ENCODE results near the gene ACADS.

The ACADS gene

DNA sequence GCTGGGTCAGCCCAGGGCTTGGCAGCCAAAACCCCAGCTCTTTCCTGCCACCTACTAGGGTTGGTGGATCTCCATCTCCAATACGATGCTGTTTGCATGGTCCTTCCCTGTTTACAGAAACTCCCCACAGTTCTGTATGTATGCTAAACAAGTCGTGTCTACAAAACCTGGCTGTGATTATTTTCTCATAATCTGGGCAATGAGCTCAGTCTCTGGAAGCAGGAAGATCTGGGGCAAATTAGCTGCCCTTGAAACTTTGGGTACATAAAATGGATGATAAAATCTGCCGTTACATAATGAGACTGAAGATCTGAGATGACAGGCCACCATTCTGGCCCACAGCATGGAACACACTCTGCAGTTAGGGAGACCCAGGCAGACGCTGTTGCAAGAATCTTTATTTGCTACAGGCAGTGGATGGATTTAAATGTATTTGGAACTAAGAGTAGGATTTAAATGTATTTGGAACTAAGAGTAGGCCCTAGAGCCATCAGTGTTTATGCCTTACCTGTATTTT is 31.7 kb downstream of the ACADS start:
- no peak for DNase-seq (ENCODE audit: low spot score)

DNA sequence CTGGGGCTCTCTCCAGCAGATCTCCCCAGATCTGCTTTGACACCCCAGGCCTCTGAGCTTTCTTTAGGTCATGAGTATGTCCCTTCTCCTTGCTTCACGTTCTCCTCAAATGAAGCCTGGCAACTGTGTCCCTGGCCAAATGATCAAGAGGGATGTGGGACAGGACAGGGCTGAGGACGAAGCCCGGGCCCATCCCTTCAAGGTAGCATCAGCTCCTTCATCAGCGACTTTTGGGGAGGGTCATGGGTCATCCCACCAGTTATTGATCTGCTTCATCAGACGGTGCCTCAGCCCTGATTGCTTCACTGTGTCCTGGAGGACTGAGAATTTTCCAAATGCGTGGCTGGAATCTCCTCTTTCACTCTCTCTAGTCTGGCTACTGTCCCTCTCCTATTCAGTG is 32.3 kb downstream of the ACADS start:
- no peak for DNase-seq (ENCODE audit: low spot score)

DNA sequence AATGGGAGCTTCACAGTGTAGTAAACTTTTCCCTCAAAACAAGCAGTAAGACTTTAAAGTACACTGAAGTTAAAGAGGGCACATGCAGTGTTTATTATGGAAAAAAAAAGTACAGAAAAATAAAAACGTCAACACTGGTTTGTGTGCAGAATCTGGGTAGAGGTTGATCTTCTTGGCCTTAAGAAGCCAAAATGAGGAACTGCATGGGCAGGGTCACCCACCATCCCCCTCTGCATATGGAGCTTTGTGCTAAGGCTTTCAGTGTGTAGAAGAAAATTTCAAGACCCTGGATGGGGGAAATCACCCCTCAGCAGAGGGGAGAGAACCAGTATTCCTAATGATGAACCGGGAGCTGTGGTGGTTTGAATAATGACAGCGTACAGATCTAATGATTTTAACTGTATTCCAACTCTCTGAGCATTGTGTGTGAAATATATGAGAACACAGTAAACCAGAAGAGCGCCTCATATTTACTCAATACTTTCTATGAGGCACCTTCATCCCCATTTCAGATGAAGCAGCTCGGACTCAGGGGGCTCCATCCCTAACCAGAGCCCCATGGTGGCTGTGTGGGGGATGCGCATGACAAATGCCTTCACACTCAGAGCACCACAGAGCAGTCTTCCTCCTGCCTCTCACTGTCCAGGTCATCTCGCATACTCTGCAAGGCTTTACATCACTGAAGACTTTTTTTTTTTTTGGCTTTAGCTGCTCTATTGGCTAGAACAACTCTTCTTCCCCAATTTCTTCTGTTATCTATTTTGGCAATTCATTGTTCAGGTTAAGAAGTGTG is 33.4 kb downstream of the ACADS start:
- no peak for DNase-seq (ENCODE audit: low spot score)

DNA sequence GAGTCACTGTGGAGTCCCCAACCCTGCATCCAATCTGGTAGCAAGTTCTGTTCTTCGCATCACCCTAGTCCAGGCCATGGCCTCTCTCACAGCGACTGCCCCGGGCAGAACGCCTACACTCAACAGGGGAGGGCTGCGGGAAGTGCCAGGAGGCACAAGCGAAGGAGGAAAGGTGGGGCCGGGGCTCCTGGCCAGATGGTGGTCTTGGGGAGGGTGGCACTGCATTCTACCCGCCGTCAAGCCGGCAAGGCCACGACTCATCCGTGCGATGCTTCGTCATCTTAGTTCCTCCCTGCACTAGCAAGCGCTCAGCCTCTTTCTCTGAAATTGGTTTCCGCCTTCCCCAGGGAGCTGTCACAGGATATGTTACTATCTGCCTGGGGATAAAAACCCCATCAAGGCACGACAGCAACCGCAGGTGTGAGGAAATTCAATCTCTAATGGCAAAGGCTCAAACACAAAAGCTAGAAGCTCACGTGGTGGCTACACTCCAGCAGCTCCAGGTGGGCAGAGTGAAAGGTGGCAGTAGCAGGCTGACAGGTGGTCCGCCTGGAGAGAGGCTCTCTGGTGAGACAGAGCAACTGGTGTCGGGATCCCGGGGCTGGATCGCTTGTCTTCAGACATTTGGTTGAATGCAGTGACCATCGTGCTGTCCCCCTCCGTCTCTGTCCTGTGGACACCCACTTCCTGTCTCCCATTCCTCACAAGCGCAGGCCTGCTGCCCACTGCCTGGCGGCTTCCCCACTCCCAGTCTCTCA is 34.1 kb downstream of the ACADS start:
- no peak for DNase-seq (ENCODE audit: low spot score)

DNA sequence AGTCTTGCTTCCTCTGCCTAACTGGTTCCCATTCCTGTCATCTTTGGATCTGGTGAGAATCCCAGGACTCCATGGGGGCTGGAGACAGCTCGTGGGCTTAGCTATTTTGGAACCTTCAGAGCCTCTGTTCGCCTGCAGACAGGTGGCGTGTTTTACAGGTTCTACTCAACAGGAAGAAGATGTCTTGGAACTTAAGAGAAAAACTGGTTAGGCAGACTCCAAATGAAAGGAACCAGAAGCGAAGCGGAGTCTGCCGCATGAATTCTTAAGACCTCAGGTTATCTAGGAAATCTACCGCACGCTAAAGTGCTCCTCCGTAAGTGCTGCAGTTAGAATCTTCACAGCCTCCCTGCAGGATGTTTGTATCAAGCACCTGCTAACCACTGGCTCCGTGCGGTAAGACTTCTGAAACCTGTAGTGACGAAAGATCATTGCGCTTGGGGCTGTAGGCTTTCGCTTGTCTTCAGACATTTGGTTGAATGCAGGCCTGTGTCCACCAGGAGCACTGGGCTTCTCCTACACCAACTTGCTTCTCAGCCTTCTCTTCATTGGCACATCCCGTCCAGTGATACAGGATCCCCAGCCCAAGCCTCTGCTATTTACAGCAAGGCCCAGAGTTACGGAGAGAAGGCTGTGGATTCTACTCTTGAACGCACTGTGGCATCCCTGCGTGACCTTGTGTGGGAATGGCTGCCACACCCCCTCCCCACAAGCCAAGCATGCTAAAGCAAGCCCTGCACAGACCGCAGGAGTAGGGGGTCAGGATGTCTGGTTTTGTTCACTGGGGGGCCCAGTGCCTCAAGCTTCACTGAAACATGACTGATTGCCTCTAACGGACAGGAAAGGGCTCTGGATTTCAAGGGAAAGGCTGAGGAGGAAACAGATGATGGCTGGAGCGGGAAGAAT is 35.0 kb downstream of the ACADS start:
- DNase-seq (ENCODE audit: low spot score) = no peak

DNA sequence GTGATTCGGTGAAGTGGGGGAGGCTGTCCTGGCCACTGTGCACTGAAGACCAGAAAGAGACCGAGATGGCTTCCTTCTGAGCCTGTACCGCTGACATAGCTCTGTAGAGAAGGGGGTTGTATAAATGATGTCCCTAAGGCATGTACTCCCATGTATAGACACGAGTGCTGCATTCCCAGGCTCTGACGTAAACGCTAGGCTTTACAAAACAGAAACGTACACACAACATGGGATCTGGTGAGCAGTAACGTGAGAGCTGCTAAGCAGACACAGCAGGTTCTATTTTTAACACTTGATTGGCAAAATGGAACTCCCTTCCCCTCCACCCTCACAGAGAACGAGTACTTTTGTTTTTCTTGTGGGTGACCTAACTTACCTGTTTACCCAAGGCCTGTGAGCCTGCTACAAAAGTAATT is 35.9 kb downstream of the ACADS start:
- DNase-seq (ENCODE audit: low spot score) = no peak

DNA sequence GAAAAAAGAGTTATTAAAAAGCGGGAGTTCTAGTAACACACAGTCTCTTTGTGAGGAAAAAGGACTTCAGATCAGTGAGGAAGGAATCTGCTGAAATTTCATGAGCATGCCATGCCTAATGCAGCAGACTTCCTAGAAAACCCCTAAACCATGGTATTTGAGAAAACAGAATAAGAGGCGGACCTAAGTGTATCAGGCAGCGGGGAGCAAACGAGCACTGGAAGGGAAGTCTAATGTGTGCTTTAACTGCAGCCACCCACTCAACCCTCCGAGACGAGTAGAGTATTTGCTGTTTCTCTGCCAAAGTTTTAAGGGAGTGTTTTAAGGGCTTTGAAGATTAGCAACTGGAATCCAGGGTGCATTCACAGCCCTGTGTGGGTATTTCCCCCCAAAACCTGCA is 36.5 kb downstream of the ACADS start:
- DNase-seq (ENCODE audit: low spot score) = no peak

DNA sequence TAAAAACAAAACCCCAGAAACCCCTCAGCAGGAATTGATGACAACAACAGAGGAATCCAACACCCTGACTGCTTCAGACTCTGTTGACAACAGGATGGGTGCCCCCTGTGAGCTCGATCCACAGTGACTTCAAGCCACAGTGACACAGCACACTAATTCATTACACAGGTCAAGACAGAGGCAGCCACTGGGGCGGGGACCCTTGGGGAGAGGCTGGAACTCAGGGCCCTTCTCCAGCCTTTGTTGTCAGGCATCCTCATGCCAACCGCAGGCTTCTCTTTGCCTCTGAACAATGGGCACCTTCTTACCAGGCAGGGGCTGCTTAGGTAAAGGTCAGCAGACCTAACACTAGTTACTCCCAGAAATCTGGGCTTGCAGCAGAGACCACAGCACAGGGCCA is 37.6 kb downstream of the ACADS start:
- no peak for DNase-seq (ENCODE audit: low spot score)

DNA sequence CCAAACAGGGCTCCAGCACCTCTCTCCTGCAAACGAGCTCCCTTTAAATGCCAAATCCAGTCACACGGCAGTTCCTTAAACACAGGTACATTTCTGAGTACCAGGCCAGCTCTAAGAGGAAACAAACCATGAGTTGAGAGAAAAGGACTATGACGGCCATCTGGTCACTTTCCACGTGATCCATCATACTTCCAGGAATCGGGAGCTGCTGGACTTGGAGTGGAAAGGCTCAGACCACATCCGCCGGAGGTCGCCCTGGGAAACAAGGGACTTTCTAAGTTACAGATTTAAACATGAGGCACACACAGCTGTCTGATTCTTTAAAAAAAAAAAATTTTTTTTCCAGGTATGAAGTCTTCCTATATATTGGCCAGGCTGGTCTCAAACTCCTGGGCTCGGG is 39.2 kb downstream of the ACADS start:
- DNase-seq (ENCODE audit: low spot score) = no peak

DNA sequence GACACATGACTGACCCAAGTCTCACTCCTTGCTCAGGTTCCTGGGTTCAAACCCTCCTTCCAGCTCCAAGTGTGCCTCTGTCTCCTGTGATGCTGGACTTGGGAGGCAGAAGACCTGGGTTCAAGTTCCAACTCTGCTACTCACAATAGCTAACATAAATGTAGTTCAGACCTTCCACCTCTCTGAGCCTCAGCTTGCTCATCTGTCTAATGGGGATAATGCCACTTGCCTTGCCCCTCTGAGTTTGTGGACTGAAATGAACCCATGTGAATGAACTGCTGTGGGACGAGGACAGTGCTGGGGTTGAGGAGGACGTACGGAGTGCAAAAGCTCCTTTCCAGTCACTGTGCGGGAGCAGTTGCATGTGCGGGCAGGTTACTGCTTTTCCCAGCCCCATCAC is 40.9 kb downstream of the ACADS start:
- no peak for DNase-seq (ENCODE audit: low spot score)

DNA sequence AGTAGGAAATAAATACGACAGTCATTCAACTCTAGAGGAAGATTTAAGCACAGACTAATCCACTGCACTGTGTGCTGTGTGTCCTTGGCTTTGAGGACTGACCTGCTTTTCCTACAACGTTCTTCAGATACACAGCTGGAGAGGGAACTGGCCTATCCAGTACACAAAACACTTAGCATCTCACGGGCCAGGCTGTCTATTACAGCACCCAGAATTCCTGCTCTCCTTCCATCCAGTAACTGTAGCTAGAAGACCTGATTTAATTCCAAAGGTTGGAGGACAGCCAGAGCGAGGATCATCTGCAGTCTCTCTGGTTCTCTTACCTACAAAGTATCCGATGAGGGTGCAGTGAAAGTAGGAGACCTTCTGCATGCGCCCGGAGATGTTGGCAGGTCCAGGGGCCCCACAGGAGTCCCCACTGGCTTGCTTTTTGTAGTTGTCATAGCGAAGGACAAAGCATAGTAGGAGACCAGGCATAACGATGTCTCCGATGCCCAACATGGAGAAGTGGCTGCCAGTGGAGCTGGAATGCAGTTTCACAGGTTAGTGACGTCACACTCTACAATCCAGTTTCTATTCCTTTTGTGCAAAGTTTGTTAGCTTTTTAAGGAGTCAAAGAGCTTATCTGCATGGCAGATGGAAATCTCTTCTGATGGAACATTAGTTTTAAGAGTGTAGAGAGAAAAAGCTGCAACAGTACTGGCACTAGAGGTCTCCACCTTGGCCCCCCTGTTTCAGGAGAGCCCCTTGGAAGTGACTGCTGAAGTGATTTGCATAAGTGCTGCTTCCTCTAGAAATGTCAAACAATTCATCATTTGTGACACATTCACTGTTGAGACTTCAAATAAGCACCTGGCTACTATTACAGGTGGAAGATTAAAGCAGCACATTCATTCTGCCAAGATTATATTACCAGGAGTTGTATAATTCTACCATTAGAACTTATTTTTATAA is 41.7 kb downstream of the ACADS start:
- no peak for DNase-seq (ENCODE audit: low spot score)

DNA sequence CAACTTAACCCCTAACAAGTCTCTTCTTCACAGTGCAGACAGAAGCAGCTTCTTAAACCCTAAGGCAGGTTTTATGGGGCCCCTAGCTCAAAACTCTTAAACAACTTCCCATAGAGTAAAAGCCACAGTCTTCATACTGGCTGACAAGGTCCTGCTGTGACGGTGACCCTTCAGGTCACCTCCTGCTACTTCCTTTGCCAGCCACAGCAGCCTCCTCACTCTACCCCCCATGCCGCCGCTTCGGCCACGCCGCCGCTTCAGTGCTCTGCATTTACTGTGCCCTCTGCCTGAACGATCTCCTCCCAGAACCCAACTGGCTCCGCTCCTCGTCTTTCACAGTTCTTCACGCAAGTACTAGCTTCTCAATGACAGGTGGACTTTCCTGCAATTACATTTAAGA is 45.5 kb downstream of the ACADS start:
- no peak for DNase-seq (ENCODE audit: low spot score)

DNA sequence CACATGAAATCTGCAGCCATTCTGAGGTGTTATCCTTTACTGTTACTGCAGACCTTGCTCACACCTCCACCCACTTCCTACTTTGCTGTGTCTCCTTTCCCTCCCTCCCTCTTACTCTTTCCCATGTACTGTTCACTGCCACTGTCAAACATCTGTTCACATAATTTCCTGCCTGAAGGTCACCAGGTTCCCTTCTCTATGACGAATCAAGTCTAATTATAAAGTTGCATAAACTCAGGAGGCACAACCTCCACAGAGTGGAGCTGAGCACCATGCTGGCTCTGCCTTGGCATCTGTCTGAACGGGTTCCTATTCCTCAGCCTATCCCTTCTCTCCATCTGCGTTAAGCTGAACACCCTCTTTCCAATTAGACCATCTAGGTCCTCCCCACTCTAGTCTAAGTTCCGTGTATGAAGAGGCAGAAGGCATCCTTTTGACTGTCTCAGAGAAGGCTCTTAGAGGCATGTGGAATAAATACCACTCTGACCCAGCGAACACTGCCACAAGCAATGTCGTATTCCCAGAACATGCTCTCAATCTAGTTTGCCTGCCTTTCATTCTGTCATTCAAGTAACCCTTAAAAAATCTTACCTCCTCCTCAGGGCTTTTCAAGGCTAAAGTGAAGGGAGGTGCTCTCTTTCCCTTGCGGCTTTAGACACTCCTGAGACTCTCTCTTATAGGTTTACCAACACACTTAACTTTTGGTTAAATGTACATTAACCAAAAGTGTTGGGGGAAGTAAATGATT is 48.7 kb downstream of the ACADS start:
- DNase-seq (ENCODE audit: low spot score) = no peak

DNA sequence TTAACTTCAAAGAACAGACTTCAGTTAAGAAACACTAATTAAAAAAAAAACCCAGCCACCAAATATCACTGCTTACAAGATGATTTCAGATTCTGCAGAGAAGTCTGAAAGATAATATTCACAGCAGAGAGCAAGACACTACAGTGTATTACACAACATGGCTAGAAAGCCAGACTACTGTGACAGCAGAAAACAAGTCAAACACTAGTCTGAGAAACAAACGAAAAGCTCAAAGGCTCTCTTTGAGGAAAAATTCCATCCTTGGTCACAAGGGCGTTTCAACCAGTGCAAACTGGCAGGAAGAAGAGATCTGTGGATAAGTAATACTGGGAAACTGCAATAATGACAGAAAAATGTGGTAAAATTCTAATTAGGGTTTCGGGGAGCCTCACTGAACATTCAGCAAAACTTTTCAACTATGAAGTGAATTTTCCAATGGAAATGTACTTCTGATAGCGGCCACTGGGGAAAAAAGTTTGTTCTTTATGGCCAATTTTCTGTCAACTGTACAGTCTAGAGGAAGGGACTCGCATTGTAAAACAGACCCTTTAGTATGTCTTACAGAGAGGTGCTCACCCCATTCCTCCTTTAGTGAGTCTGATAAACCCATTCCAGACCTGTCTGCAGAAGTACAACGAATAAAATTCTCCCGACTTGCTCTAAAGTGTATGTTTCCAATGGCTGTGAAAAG is 50.4 kb downstream of the ACADS start:
- DNase-seq (ENCODE audit: low spot score) = no peak

DNA sequence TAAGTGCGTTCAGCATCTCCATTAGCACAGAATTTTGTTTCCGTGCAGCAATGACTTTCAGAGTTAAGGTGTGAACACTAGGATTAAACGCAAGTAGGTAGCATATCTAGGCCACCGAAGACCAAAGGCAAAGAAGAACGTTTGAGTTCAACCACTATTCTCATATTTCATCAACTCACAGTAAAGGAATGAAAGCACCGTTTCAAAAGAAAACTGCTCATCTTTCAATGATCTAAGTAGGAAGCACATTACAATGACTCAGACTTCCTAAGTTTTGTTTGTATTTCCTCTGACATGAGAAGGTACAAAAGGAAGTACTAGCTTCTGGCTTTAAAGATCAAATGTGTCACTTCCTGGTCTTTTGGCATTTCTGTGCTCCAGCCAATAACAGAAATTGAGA is 57.6 kb downstream of the ACADS start:
- DNase-seq (ENCODE audit: low spot score) = no peak

DNA sequence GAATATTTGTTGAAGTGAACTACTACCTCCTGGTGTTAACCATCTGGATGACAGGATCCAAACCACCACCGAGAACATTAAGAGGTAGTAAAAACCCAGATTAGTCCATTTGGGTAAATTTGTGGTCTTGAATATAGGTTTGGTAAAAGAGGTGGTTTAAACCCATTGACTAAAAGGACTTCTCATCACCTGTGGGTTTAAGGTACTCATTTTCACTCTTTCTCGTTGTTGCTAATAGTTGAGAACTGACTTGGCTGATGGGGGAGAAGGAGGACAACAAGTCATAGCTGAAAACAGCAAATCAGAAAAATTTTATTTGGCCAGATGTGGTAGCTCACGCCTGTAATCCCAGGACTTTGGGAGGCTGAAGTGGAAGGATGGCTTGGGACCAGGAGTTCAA is 59.2 kb downstream of the ACADS start:
- DNase-seq (ENCODE audit: low spot score) = no peak

DNA sequence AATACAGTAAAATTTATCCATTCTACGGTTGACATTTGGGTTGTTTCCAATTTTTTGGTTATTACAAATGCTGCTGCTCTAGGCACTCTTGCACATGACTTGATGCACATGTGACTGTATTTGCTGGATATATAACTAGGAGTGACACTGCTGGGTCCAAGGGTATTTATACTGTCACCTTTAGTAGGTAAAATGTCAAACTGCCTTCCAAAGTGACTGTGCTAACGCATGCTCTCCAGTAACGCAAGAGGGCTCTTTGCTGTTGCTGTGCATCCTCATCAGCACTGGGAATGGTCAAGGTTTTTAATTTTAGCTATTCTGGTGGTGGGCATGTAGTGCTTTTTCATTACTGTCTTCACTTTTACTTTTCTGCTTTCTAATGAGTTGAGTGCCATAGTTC is 62.3 kb downstream of the ACADS start:
- DNase-seq (ENCODE audit: low spot score) = no peak
